Osteocyte (in vitro differentiated cells): Measurements from ENCODE around the gene SCN4B. TPM values are rescaled to one million over a fixed set of nuclear protein-coding genes. Genes with fewer than 3 reads are reported as not detected.

Experiments
- DNase-seq: peaks from one replicate; pipeline ENCODE4 v3.0.0; 2021; ENCODE audit warnings: mixed read lengths; ENCODE audit not compliant: unreplicated experiment; ENCODE audit errors: extremely low spot score
- H3K27ac Mint-ChIP-seq: one replicate; pipeline ENCODE4 v1.8.0; 2021; ENCODE audit warnings: mild to moderate bottlenecking, mixed read lengths; ENCODE audit not compliant: unreplicated experiment
- H3K27me3 Mint-ChIP-seq: one replicate; pipeline ENCODE4 v1.8.0; 2021; ENCODE audit warnings: mixed read lengths; ENCODE audit not compliant: unreplicated experiment
- H3K36me3 Mint-ChIP-seq: one replicate; pipeline ENCODE4 v1.8.0; 2021; ENCODE audit warnings: mixed read lengths; ENCODE audit not compliant: unreplicated experiment
- H3K4me1 Mint-ChIP-seq: one replicate; pipeline ENCODE4 v1.8.0; 2021; ENCODE audit warnings: mixed read lengths; ENCODE audit not compliant: unreplicated experiment
- H3K4me3 Mint-ChIP-seq: one replicate; pipeline ENCODE4 v1.8.0; 2021; ENCODE audit warnings: mild to moderate bottlenecking, moderate library complexity, mixed read lengths; ENCODE audit not compliant: unreplicated experiment
- H3K9me3 Mint-ChIP-seq: one replicate; pipeline ENCODE4 v1.8.0; 2021; ENCODE audit warnings: mixed read lengths; ENCODE audit not compliant: unreplicated experiment
- CTCF ChIP-seq: fragments of 200-600 bp; sonication (generic); IDR thresholded peaks from 2 replicates; pipeline ENCODE4 v1.5.0; 2021; ENCODE audit warnings: antibody characterized with exemption, mild to moderate bottlenecking, moderate library complexity
- total RNA-seq: library from RNA; stranded (reverse); gene quantifications from 2 replicates; pipeline ENCODE4 v1.2.1, GENCODE V29; 2021

SCN4B gene
- total RNA-seq, 1 donor from 2014 or later = 0.08 TPM

- H3K27ac Mint-ChIP-seq = no peak overlapping the region
- peak; percentile 88 for DNase-seq
- TF ChIP-seq CTCF = peak; percentile 90
- no peak overlapping the region for H3K4me3 Mint-ChIP-seq
- H3K27me3 Mint-ChIP-seq = peaks cover 60% of the 10 kb centered on the region
- H3K36me3 Mint-ChIP-seq = no peaks in the 10 kb centered on the region
- H3K9me3 Mint-ChIP-seq = no peaks in the 10 kb centered on the region
- H3K4me1 Mint-ChIP-seq = no peaks in the 10 kb centered on the region
Measured at GRCh38 chr11:118171269-118172062, 18.8 kb upstream of the SCN4B start.

- Mint-ChIP-seq H3K9me3 (no peaks in the 10 kb centered on the region), H3K4me1 (no peaks in the 10 kb centered on the region), H3K36me3 (no peaks in the 10 kb centered on the region), H3K4me3 (no peak overlapping the region), H3K27me3 (peaks cover 54% of the 10 kb centered on the region), H3K27ac (no peak overlapping the region)
- DNase-seq = no peak
- no peak for TF ChIP-seq CTCF
Measured at GRCh38 chr11:118170882-118171268, 18.3 kb upstream of the SCN4B start.

GRCh38 chr11:118170231-118170630 lies 17.6 kb upstream of the SCN4B start:
- TF ChIP-seq CTCF = no peak
- no peak overlapping the region for H3K27ac Mint-ChIP-seq
- H3K4me1 Mint-ChIP-seq = no peaks in the 10 kb centered on the region
- no peak for DNase-seq
- H3K27me3 Mint-ChIP-seq = peaks cover 47% of the 10 kb centered on the region
- no peaks in the 10 kb centered on the region for H3K36me3 Mint-ChIP-seq
- no peak overlapping the region for H3K4me3 Mint-ChIP-seq
- H3K9me3 Mint-ChIP-seq = no peaks in the 10 kb centered on the region

GRCh38 chr11:118169300-118170140 lies 16.9 kb upstream of the SCN4B start:
- no peak for TF ChIP-seq CTCF
- DNase-seq = no peak
- Mint-ChIP-seq H3K27ac (no peak overlapping the region), H3K36me3 (no peaks in the 10 kb centered on the region), H3K4me1 (no peaks in the 10 kb centered on the region), H3K4me3 (no peak overlapping the region), H3K9me3 (no peaks in the 10 kb centered on the region), H3K27me3 (peaks cover 41% of the 10 kb centered on the region)

- H3K9me3 Mint-ChIP-seq = no peaks in the 10 kb centered on the region
- no peak for DNase-seq
- H3K27me3 Mint-ChIP-seq = peaks cover 40% of the 10 kb centered on the region
- H3K4me3 Mint-ChIP-seq = no peak overlapping the region
- no peaks in the 10 kb centered on the region for H3K36me3 Mint-ChIP-seq
- no peak for TF ChIP-seq CTCF
- H3K27ac Mint-ChIP-seq = no peak overlapping the region
- no peaks in the 10 kb centered on the region for H3K4me1 Mint-ChIP-seq
Measured at GRCh38 chr11:118168751-118169150, 16.1 kb upstream of the SCN4B start.
